Breast epithelium (tissue), 4 donors: ENCODE measurements around the gene ANKDD1A. TPM values are rescaled to one million over a fixed set of nuclear protein-coding genes. Genes with fewer than 3 reads are reported as not detected.

Experiments
- DNase-seq, 2 donors: peaks; one replicate each; pipeline ENCODE4 v3.0.0-alpha.2; 2019; ENCODE audit warnings: low spot score in 2 of 2
- H3K27ac ChIP-seq, 2 donors: fragments of 200-600 bp; sonication (generic) in 1 of 2; one replicate each; pipeline ENCODE4 v1.5.1; 2016 to 2019; ENCODE audit warnings: mild to moderate bottlenecking in 1 of 2
- H3K27me3 ChIP-seq, 2 donors: fragments of 200-600 bp; sonication (generic) in 1 of 2; one replicate each; pipeline versions ENCODE4 v1.5.1 to v1.6.0; 2017 to 2019; ENCODE audit warnings: control low read depth in 1 of 2, mild to moderate bottlenecking in 1 of 2
- H3K36me3 ChIP-seq: fragments of 200-600 bp; one replicate; pipeline ENCODE4 v1.5.1; 2019
- H3K4me1 ChIP-seq, 2 donors: fragments of 200-600 bp; sonication (generic); one replicate each; pipeline ENCODE4 v1.5.1; 2016 to 2019; ENCODE audit warnings: control low read depth in 1 of 2
- H3K4me3 ChIP-seq, 3 donors: fragments of 200-600 bp; sonication (generic); 1 replicate in 2 of 3; 2 replicates in 1 of 3; pipeline ENCODE4 v1.5.1; 2016 to 2019; ENCODE audit warnings: mild to moderate bottlenecking in 3 of 3, moderate library complexity in 2 of 3
- H3K9me3 ChIP-seq, 2 donors: fragments of 200-600 bp; sonication (generic) in 1 of 2; one replicate each; pipeline ENCODE4 v1.5.1; 2016 to 2019; ENCODE audit warnings: control low read depth in 1 of 2
- CTCF ChIP-seq, 3 donors: fragments of 450-650 bp; IDR thresholded peaks; one replicate each; pipeline ENCODE4 v1.5.1; 2016 to 2017; ENCODE audit warnings: antibody characterized with exemption in 3 of 3, mild to moderate bottlenecking in 3 of 3, moderate library complexity in 3 of 3
- POLR2A ChIP-seq: fragments of 450-650 bp; IDR thresholded peaks from one replicate; pipeline ENCODE4 v1.6.1; 2016; ENCODE audit warnings: antibody characterized with exemption, mild to moderate bottlenecking, moderate library complexity
- POLR2AphosphoS5 ChIP-seq, 3 donors: sonication (generic); formaldehyde crosslinking; IDR thresholded peaks; one replicate each; pipeline ENCODE4 v1.6.1; 2017; ENCODE audit warnings: antibody characterized with exemption in 3 of 3
- intact Hi-C: fragments of 100-400 bp; cut with DNase I; formaldehyde crosslinking; loops from one replicate; pipeline ENCODE4 v1.15.1; 2023; ENCODE audit warnings: low total_unique reads
- total RNA-seq, 3 donors: library from RNA; depleted of rRNA; stranded (reverse); fragments of >200 nt; gene quantifications; one replicate each; pipeline ENCODE4 v1.1.0, GENCODE V29; 2016

The ANKDD1A gene
- total RNA-seq, 3 donors from 2014 or later = 3.2 to 7.8 (median 7.2) TPM

- intact Hi-C loops = no loop called here
- H3K36me3 ChIP-seq = no peaks in the 10 kb centered on the region
- H3K27me3 ChIP-seq = no peaks in the 10 kb centered on the region
- DNase-seq = no peak
- peak overlapping the region; percentile 36 to 72 for H3K27ac ChIP-seq
- H3K9me3 ChIP-seq = no peaks in the 10 kb centered on the region
- no peak overlapping the region for H3K4me3 ChIP-seq
- no peaks in the 10 kb centered on the region for H3K4me1 ChIP-seq
- no peak for TF ChIP-seq POLR2A
- TF ChIP-seq CTCF (IDR thresholded peaks at IDR 0.05) = no peak
Measured at GRCh38 chr15:64877435-64877834, 34.3 kb upstream of the ANKDD1A start.

- Histone ChIP-seq H3K27ac (peak overlapping the region in 1 of 2 donors; percentile 44), H3K36me3 (no peaks in the 10 kb centered on the region), H3K9me3 (no peaks in the 10 kb centered on the region), H3K4me3 (no peak overlapping the region), H3K27me3 (no peaks in the 10 kb centered on the region), H3K4me1 (no peaks in the 10 kb centered on the region)
- intact Hi-C loops = no loop called here
- TF ChIP-seq POLR2AphosphoS5 (IDR thresholded peaks at IDR 0.05) (peak in 2 of 3 donors; percentile 27 to 47), POLR2A (no peak)
- DNase-seq = no peak
Measured at GRCh38 chr15:64878705-64879104, 33.0 kb upstream of the ANKDD1A start.

DNA sequence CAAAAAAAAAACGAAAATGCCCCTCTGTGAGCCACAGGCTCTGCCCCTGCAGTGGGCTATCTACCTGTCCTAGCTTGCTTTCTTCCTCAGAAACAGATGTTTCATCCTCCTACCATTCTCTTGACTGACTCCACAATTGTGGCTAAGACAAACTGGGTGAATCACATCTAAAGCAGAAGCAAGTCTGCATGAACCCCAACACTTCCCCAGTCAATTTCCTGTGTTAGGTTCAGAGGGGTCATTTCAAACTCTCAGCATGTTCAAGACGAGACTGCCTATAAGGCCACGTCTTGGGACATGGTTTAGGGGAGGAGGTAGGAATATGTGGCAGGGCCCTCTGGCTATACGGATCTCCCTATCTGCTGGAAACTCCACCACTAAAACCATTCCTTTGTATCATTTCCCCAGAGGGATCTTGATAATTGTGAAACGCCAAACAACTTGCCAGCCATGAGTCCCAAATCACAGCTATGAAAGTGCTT, 28.6 kb upstream of the ANKDD1A start:
- Histone ChIP-seq H3K27ac (peak overlapping the region in 1 of 2 donors; percentile 67), H3K4me3 (no peak overlapping the region), H3K9me3 (no peaks in the 10 kb centered on the region), H3K27me3 (no peaks in the 10 kb centered on the region), H3K36me3 (no peaks in the 10 kb centered on the region), H3K4me1 (no peaks in the 10 kb centered on the region)
- no peak for DNase-seq
- TF ChIP-seq POLR2A = no peak
- TF ChIP-seq POLR2AphosphoS5 (IDR thresholded peaks at IDR 0.05) = no peak
- no peak for TF ChIP-seq CTCF (IDR thresholded peaks at IDR 0.05)
- intact Hi-C loops = no loop called here

- no peaks in the 10 kb centered on the region for H3K36me3 ChIP-seq
- peak in 1 of 3 donors; percentile 72 for TF ChIP-seq POLR2AphosphoS5 (IDR thresholded peaks at IDR 0.05)
- TF ChIP-seq CTCF (IDR thresholded peaks at IDR 0.05) = no peak
- no peak for TF ChIP-seq POLR2A
- no peak for DNase-seq
- H3K4me1 ChIP-seq = no peaks in the 10 kb centered on the region
- no peak overlapping the region for H3K4me3 ChIP-seq
- H3K27ac ChIP-seq = peak overlapping the region; percentile 34 to 67
- H3K27me3 ChIP-seq = no peaks in the 10 kb centered on the region
- intact Hi-C loops = no loop called here
- H3K9me3 ChIP-seq = no peaks in the 10 kb centered on the region
Measured at GRCh38 chr15:64883997-64884511, 27.6 kb upstream of the ANKDD1A start.

DNA sequence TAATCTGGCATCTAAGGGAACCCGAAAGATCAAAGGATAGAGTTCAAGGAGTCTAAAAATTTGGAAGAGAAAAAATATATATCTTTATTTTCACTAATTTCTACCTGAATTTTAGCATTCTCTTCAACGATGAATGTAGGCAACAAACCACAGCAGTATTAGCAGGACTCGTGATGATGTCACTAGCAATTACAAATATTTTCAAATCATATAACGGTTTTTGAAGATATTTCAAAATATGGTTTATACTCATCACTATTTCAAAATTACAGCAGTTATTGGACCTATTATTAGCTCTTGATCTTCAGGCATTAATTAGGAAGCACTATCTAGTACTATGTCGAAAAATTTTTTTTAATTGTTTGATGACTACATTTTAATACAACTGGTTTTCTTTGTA, 27.0 kb upstream of the ANKDD1A start:
- no peak for TF ChIP-seq POLR2A
- TF ChIP-seq CTCF (IDR thresholded peaks at IDR 0.05) = no peak
- no peak for TF ChIP-seq POLR2AphosphoS5 (IDR thresholded peaks at IDR 0.05)
- H3K27me3 ChIP-seq = no peaks in the 10 kb centered on the region
- H3K4me3 ChIP-seq = no peak overlapping the region
- no peaks in the 10 kb centered on the region for H3K4me1 ChIP-seq
- H3K9me3 ChIP-seq = no peaks in the 10 kb centered on the region
- intact Hi-C loops = no loop called here
- no peaks in the 10 kb centered on the region for H3K36me3 ChIP-seq
- no peak for DNase-seq
- H3K27ac ChIP-seq = no peak overlapping the region
